HG03139 (cell line): Measurements from ENCODE around the gene GSTP1.
"Not testable (repeated sequence)": the region's sequence is repeated elsewhere in the genome, so short reads cannot be mapped to it uniquely, and the experiment has no call there.

Source experiments
- ATAC-seq: cut with Tn5 transposase; IDR thresholded peaks from one replicate; pipeline ENCODE4 v1.9.1; 2021; ENCODE audit not compliant: unreplicated experiment

Gene GSTP1

DNA sequence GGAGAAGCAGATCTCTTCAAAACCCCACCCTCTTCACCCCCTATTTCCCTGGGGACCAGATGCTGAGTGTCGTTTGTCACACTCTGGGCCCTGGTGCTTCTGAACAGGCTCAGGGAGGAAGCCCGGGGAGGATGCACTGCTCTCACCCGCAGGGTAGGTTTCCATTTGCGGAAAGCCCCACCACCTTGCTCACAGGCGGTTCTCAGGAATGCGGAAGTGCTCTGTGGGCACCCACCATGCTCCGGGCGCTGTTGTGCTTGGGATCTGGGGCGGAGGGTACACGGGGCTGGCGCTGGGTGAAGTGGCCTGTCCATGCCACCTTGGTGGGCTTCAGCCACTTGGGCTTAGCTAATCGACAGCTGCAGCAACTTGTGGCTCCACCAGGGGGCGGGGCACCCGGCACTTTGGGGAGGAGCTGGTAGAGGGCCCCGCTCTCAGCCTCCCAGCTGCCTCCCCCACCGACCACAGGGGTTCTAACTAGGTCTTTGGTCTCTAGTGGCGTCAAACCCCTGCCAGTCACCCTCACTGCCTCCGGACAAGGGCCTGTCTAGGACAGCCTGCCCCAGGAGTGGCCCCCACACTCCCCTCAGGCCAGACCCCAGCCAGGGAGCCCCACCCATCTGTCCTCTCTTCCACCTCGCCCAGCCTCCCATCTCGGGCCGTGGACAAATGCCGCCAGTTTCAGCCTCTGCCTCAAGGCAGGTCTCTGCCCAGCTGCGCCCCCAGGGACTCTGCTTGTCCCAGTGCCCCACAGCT lies 30.5 kb downstream of the GSTP1 start:
- peak; percentile 69 for ATAC-seq

DNA sequence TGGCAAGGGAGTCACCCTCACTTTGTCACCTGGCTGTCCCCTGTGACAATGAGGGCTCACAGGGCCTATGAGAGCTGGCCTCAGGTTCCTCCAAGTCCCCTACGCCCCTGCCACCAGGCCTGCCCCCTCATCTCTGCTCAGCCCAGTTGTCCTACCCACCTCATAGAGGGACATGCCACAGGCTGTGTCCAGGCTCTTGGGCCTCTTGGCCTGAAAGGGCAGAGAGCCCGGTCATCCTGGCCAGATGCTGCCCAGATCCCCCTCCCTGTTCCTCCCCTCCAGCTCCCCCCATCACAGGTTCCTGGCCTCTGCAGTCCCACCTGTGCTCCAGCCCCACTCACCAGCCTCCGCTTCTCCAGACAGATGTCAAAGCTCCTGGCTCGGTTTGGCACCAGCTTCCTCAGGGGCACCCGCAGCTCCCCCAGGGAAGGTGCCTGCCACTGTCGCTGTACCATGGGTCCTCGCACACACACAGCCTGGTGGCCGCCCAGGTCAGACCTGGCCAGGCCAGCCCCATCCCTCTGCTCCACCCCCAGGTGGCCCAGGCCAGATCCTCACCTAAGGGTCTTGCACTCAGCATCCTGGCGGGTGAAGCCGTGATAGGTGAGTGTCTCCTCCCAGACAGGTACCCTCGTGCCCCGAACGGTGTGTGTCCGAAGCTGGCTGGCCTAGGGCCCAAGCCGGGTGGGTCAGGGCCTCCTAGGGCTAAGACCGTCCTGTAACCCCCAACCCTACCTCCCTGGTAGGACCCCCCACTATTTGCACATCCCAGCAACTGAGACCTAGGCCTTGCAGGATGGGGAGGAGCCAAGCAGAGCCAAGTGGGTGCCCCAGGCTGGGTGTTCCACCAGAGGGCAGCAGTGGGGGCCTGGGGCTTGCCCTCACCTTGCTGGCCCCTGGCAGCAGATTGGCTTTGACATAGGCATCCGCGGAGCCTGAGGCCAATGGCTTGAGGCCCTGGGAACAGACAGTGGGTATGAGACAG lies 31.4 kb downstream of the GSTP1 start:
- no peak for ATAC-seq

DNA sequence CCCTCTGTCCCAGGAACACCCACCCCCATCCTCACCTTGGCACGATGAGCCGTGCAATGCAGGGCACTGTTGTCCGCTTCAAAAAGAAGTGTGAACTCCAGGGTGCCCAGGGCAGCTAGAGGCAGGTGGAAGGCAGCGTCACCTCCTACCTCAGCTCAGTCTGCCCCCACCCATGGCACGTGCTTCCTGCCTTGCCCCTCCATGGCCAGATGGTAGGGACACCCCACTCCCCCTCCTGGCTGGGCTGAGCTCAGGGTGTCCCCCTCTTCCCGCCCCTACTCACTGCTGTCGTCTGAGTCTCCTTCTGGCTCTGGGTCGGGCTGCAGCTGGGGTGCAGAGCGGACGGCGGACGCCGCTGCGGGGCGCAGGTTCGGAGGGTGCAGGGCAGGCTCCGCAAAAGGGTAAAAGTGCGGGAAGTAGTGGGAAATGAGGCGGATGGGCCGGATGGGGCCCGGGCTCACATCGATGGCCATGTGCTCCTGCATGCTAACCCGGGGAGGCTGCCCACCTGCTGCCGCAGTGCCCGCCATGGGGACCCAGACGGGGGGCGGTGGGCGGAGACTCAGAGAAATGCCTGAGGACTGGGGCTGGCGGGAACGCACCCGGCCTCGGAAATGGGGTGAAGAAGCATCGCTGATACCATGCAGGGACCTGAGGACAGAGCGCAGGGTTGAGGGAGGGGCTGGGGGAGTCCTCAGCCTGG lies 32.3 kb downstream of the GSTP1 start:
- no peak for ATAC-seq

DNA sequence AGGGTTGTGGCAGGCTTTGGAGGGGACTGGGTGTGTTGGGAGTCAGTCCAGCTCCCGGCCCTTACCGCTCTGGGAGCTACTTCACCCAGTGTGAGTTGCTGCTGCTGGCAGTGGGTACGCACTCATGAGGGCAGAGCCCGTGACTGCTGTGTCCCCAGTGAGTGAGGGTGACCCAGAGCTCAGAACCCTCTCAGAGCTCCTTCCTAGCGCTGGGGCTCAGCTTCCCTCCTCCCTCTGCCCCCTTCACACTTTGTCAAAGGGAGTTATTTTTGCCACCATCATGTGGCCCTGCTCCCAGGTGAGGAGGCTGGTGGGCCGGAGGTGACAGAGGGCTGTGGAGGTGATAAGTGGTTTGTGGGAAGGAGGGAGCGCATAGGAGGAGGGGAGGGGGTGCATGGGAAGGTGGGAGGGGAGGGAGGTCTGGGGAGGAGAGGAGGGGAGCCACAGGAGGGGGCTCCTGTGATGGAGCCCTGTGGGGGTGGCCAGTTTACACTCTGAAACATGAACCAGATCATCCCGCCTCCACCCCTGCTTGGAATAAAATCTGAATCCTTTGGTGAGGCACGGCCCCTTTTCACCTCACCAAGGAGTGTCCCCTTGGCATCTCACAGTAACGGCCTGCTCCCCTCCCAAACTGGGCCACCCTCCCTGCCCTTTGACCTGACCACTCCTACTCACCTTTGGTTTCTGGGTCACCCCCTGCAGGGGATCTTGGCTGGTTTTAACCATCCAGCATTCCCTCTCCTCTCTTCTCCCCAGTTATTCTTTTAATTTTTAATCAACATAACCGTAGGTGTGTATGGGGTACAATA lies 33.0 kb downstream of the GSTP1 start:
- no peak for ATAC-seq

DNA sequence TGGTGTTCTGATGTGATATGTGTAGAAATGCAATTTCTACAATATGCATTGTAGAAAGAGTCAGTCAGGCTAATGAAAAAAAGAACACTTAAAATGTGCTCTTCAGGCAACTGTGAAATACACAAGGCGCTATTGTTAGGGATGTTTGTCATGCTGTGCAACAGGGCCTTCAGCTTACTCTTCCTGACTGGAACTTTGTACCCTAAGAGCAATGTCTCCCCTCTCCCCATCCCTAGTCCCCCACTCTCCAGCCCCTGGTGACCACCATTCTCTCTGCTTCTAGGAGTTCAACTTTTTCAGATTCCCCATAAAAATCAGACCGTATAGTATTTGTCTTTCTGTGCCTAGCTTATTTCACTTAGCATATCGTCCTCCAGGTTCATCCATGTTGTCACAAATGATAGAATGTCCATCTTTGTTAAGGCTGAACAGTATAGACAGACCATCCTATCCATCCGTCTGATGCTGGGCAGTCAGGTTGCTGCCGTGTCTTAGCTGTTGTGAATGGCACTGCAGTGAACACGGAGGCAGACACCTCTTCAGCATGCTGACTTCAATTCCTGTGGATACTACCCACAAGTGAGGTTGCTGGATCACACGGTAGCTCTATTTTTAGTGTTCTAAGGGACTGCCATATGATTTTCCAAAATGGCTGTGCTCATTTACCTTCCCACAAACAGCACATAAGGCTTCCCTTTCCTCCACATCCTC lies 33.8 kb downstream of the GSTP1 start:
- no peak for ATAC-seq

DNA sequence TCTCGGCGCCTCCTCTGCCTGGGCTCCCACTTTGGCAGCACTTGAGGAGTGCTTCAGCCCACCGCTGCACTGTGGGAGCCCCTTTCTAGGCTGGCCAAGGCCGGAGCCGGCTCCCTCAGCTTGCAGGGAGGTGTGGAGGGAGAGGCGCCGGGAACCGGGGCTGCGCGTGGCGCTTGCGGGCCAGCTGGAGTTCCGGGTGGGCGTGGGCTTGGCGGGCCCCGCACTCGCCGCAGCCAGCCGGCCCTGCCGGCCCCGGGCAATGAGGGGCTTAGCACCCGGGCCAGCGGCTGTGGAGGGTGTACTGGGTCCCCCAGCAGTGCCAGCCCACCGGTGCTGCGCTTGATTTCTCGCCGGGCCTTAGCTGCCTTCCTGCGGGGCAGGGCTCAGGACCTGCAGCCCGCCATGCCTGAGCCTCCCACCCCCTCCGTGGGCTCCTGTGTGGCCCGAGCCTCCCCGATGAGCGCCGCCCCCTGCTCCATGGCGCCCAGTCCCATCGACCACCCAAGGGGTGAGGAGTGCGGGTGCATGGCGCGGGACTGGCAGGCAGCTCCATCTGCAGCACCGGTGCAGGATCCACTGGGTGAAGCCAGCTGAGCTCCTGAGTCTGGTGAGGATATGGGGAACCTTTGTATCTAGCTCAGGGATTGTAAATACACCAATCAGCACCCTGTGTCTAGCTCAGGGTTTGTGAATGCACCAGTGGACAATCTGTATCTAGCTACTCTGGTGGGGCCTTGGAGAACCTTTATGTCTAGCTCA lies 35.5 kb downstream of the GSTP1 start:
- not testable (repeated sequence) for ATAC-seq

DNA sequence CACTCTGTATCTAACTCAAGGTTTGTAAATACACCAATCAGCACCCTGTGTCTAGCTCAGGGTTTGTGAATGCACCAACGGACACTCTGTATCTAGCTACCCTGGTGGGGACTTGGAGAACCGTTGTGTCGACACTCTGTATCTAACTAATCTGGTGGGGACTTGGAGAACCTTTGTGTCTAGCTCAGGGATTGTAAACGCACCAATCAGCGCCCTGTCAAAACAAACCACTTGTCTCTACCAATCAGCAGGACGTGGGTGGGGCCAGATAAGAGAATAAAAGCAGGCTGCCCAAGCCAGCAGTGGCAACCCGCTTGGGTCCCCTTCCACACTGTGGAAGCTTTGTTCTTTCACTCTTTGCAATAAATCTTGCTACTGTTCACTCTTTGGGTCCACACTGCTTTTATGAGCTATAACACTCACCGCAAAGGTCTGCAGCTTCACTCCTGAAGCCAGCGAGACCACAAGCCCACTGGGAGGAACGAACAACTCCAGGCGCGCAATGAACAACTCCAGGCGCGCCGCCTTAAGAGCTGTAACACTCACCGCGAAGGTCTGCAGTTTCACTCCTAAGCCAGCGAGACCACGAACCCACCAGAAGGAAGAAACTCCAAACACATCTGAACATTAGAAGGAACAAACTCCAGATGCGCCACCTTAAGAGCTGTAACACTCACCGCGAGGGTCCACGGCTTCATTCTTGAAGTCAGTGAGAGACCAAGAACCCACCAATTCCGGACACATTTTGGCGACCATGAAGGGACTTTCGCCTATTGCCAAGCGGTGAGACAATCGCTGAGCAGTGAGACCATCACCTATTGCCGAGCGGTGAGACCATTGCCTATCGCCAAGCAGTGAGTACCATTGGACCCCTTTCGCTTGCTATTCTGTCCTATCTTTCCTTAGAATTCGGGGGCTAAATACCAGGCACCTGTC lies 36.3 kb downstream of the GSTP1 start:
- ATAC-seq = not testable (repeated sequence)

DNA sequence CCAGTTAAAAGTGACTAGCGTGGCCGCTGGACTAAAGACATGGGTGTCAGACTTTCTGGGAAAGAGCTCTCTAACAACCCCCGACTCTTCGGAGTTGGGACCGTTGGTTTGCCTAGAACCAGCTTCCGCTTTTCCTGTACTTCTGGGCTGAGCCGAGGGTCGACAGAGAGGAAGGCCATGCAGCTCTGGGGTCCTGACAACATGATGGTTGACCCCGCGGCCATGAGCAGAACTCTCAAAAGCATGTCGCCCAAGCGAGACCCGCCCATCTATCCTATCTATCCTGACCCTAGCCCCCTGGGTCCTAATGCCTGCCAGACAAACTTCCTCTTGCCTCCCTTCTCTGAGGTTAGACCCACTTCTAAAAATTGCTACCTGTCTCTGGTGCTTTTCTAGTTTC lies 37.0 kb downstream of the GSTP1 start:
- not testable (repeated sequence) for ATAC-seq

DNA sequence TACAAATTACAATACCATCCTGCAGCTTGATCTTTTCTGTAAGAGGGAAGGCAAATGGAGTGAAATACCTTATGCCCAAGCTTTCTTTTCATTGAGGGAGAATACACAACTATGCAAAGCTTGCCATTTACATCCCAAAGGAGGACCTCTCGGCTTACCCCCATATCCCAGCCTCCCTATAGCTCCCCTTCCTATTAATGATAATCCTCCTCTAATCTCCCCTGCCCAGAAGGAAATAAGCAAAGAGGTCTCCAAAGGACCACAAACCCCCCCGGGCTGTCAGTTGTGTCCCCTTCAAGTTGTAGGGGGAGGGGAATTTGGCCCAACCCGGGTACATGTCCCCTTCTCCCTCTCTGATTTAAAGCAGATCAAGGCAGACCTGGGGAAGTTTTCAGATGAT lies 38.3 kb downstream of the GSTP1 start:
- ATAC-seq = not testable (repeated sequence)

DNA sequence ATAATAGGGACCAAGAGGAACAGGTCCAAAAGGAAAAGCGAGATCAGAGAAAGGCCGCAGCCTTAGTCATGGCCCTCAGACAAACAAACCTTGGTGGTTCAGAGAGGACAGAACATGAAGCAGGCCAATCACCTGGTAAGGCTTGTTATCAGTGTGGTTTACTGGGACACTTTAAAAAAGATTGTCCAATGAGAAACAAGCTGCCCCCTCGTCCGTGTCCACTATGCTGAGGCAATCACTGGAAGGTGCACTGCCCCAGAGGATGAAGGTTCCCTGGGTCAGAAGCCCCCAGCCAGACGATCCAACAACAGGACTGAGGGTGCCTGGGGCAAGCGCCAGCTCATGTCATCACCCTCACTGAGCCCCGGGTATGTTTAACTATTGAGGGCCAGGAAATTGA lies 39.3 kb downstream of the GSTP1 start:
- ATAC-seq = not testable (repeated sequence)

DNA sequence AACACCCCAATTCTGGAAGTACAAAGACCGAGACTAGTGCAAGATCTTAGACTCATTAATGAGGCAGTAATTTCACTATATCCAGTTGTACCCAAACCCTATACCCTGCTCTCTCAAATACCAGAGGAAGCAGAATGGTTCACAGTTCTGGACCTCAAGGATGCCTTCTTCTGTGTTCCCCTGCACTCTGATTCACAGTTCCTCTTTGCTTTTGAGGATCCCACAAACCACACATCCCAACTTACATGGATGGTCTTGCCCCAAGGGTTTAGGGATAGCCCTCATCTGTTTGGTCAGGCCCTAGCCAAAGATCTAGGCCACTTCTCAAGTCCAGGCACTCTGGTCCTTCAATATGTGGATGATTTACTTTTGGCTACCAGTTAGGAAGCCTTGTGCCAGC lies 40.2 kb downstream of the GSTP1 start:
- ATAC-seq = not testable (repeated sequence)

DNA sequence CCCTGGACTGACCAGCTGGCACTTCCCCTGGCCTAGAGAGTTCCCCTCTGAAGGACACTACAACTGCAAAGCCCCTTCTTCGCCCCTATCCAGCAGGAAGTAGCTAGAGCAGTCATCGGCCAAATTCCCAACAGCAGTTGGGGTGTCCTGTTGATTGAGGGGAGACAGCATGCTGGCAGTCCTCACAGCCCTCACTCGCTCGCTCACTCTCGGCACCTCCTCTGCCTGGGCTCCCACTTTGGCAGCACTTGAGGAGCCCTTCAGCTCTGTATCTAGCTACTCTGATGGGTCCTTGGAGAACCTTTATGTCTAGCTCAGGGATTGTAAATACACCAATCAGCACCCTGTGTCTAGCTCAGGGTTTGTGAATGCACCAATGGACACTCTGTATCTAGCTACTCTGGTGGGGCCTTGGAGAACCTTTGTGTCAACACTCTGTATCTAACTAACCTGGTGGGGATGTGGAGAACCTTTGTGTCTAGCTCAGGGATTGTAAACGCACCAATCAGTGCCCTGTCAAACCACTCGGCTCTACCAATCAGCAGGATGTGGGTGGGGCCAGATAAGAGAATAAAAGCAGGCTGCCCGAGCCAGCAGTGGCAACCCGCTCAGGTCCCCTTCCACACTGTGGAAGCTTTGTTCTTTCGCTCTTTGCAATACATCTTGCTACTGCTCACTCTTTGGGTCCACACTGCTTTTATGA lies 42.7 kb downstream of the GSTP1 start:
- not testable (repeated sequence) for ATAC-seq

DNA sequence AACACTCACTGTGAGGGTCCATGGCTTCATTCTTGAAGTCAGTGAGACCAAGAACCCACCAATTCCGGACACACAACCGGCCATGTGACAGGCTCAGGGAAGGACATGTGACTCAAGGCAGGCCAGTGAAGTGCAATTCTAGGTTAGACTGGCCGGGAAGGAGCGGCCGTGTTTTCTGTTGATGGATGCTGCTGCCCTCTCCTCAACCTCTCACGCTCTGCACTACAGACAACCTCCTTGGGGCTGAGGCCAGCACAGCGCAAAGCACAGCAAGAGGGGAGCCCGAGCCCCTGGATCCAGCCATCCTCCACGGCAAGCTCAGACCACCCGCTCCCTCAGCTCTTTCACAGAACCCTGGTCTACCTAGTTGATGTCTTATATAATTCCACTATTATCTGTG lies 43.4 kb downstream of the GSTP1 start:
- ATAC-seq = no peak

DNA sequence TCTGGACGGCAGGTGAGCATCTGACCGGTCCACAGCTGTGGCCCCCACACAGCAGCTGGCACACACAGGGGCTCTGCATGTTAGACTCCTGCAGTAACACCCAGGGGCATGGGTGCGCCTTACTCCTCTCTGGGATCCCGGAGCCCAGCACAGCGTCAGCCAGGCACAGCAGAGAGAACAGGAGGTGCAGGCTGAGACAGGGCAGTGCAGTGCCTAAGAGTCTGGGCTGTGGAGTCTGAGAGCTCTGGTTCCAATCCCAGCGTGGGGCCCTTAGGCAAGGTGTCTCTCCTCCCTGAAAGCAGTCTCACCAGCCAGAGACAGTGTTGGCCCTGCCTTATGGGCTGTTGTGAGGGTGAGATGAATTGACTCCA lies 43.8 kb downstream of the GSTP1 start:
- no peak for ATAC-seq

DNA sequence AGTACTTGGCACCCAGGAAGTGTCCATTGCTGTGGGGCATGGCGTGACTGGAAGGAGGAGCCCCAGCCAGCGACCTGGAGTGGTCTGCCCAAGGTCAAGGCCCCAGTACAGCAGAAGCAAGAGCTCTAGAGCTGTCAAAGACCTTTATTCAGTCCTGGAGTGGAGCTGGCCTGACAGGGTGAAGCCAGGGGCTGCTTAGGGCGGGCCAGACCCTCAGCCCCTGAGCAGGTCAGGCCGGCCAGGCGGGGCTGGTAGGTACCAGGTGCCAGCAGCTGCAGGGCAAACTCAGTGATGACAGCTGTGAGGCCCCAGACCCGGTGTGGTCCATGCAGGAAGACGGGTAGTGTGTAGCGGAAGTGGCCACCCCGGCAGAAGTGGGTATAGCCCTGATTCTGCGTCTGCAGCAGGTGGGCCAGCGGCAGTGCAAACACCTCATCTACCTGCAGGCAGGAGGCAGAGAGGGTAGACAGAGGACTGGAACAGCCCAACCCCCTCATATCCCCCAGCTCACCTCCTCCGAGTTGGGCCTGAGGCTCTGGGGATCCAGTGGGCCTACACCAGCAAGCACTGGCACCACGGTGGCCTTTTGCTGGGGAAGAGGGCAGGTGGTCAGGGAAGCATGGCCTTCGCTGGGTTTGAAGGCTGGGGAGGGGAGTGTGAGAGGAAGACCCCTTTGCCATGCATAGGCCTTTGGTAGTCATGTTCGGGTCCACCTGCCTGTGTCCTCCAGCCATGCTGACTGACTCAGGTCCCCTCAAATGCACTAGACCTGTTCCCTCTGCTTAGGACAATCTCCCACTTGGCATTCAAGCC lies 44.4 kb downstream of the GSTP1 start:
- no peak for ATAC-seq

DNA sequence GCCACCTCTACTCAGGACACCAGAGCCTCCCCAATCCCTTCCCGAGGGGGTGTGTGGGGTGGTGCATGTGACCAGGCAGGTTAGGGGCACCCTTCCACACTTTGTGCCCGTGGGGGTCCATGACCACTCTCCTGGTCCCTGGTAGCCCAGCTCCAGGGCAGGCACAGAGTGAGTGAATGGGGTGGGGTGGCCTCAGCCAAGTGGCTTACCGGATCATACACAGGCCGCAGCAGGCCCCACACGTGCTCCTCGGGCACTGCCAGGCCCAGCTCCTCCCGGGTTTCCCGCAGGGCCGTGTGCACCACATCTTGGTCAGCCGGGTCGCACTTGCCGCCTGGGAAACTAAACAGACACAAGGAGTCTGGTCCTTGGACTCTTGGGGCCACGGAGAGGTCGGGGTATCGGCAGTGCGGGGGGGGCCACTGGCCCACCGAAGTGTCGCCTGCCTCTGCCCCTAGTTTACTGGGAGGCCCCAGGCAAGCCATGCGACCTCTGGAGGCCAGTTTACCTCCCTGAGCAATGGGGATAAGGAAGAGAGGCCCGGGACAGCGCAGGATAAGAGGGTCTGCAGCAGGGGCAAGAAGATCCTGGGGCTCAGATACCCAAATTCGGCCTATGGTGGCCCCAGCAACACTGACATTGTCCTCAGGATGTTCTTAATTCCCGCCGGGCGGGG lies 45.2 kb downstream of the GSTP1 start:
- ATAC-seq = no peak
